SK-N-SH (cell line): Measurements from ENCODE around the gene TUFT1. TPM values are rescaled to one million over a fixed set of nuclear protein-coding genes. Genes with fewer than 3 reads are reported as not detected.

Source experiments
- CTCF ChIA-PET: fragments of 300-600, 350-600 bp; formaldehyde crosslinking; extraction: SDS; loops from one replicate; lab custom pipeline; 2021; lab: Yijun Ruan, JAX
- POLR2A ChIA-PET: fragments of 350-600 bp; sonication (Branson Sonifier 250); formaldehyde crosslinking; extraction: SDS; loops from one replicate; lab custom pipeline; 2020; ENCODE audit warnings: antibody characterized with exemption, inconsistent platforms; lab: Yijun Ruan, JAX
- DNase-seq: peaks from one replicate; pipeline ENCODE4 v3.0.0; 2012
- H2AFZ ChIP-seq: fragments of 200-600 bp; sonication (generic); 2 replicates; pipeline ENCODE4 v1.8.1; 2016; ENCODE audit warnings: antibody characterized with exemption, mild to moderate bottlenecking, low read depth
- H3F3A ChIP-seq: fragments of 200-600 bp; sonication (generic); replicated peaks from 2 replicates; pipeline ENCODE3; 2016; ENCODE audit warnings: antibody characterized with exemption, mild to moderate bottlenecking; ENCODE audit not compliant: insufficient read depth
- H3K27ac ChIP-seq, 2 experiments: fragments of 200-500 bp in 1 of 2; fragments of 200-600 bp in 1 of 2; sonication (Bioruptor generic) in 1 of 2; sonication (generic), shearing (Covaris generic) in 1 of 2; 2 replicates each; pipeline versions ENCODE4 v1.5.1 to v1.6.1; 2014 to 2016; ENCODE audit warnings: low read depth in 2 of 2, inconsistent platforms in 1 of 2, low read length in 1 of 2, mild to moderate bottlenecking in 1 of 2, mixed read lengths in 1 of 2
- H3K27me3 ChIP-seq: fragments of 200-600 bp; sonication (generic), shearing (Covaris generic); 2 replicates; pipeline ENCODE4 v1.6.1; 2016; ENCODE audit warnings: mixed run types; ENCODE audit not compliant: insufficient read depth
- H3K36me3 ChIP-seq, 2 experiments: fragments of 200-500 bp in 1 of 2; fragments of 200-600 bp in 1 of 2; sonication (Bioruptor generic) in 1 of 2; sonication (generic) in 1 of 2; replicated peaks in 1 of 2; 2 replicates each; pipeline versions ENCODE3 to v1.5.1; 2014 to 2016; ENCODE audit warnings: low read length in 1 of 2, mild to moderate bottlenecking in 1 of 2; ENCODE audit not compliant: insufficient read depth in 2 of 2, control insufficient read depth in 1 of 2
- H3K4me1 ChIP-seq, 2 experiments: fragments of 200-500 bp in 1 of 2; fragments of 200-600 bp in 1 of 2; sonication (Bioruptor generic) in 1 of 2; sonication (generic), shearing (Covaris generic) in 1 of 2; 2 replicates each; pipeline versions ENCODE4 v1.5.1 to v1.6.1; 2014 to 2016; ENCODE audit warnings: low read depth in 1 of 2, low read length in 1 of 2, mixed run types in 1 of 2; ENCODE audit not compliant: insufficient read depth in 2 of 2, control insufficient read depth in 1 of 2
- H3K4me2 ChIP-seq: fragments of 200-600 bp; sonication (generic), shearing (Covaris generic); 2 replicates; pipeline ENCODE4 v1.6.1; 2017; ENCODE audit warnings: mixed run types
- H3K4me3 ChIP-seq, 2 experiments: fragments of 200-500 bp in 1 of 2; fragments of 200-600 bp in 1 of 2; sonication (Bioruptor generic) in 1 of 2; sonication (generic), shearing (Covaris generic) in 1 of 2; 2 replicates each; pipeline versions ENCODE4 v1.5.1 to v1.8.1; 2014 to 2016; ENCODE audit warnings: low read depth in 2 of 2, inconsistent platforms in 1 of 2, low read length in 1 of 2, mild to moderate bottlenecking in 1 of 2, mixed read lengths in 1 of 2, moderate library complexity in 1 of 2
- H3K79me2 ChIP-seq: fragments of 200-600 bp; sonication (generic); 2 replicates; pipeline ENCODE4 v1.8.1; 2017; ENCODE audit warnings: mild to moderate bottlenecking; ENCODE audit not compliant: insufficient read depth
- H3K9ac ChIP-seq: fragments of 200-600 bp; sonication (generic); 2 replicates; pipeline ENCODE4 v1.6.1; 2017; ENCODE audit warnings: mixed run types
- H3K9me2 ChIP-seq: fragments of 200-600 bp; sonication (generic); 2 replicates; pipeline ENCODE4 v1.6.1; 2017; ENCODE audit warnings: mixed run types
- H3K9me3 ChIP-seq: fragments of 200-600 bp; sonication (generic); 2 replicates; pipeline ENCODE4 v1.6.1; 2017; ENCODE audit warnings: mixed run types, mild to moderate bottlenecking, moderate library complexity
- H4K20me1 ChIP-seq: fragments of 200-600 bp; sonication (generic); 2 replicates; pipeline ENCODE4 v1.6.1; 2017; ENCODE audit warnings: mild to moderate bottlenecking, mixed run types; ENCODE audit not compliant: insufficient read depth
- ELF1 ChIP-seq: IDR thresholded peaks from 2 replicates; pipeline ENCODE4 v1.4.0; 2012
- FOXM1 ChIP-seq: IDR thresholded peaks from 2 replicates; pipeline ENCODE4 v1.4.0; 2012; ENCODE audit warnings: low read depth, mild to moderate bottlenecking
- GATA2 ChIP-seq: sonication (generic); formaldehyde crosslinking; IDR thresholded peaks from 2 replicates; pipeline ENCODE4 v1.5.0; 2020; ENCODE audit warnings: mild to moderate bottlenecking, missing genetic modification reagents
- MEF2A ChIP-seq: IDR thresholded peaks from 2 replicates; pipeline ENCODE4 v1.4.0; 2012; ENCODE audit warnings: low read depth, borderline replicate concordance
- MXI1 ChIP-seq: IDR thresholded peaks from 2 replicates; pipeline ENCODE4 v1.6.1; 2012; ENCODE audit warnings: mild to moderate bottlenecking, low read depth, low read length, improper control_type of control experiment
- SMC3 ChIP-seq: IDR thresholded peaks from 2 replicates; pipeline ENCODE4 v1.6.1; 2012; ENCODE audit warnings: low read depth, low read length, improper control_type of control experiment
- TAF1 ChIP-seq: IDR thresholded peaks from 2 replicates; pipeline ENCODE4 v1.6.1; 2012; ENCODE audit warnings: low read depth, mild to moderate bottlenecking, low read length, moderate library complexity, borderline replicate concordance
- YY1 ChIP-seq: IDR thresholded peaks from 2 replicates; pipeline ENCODE4 v1.4.0; 2012; ENCODE audit warnings: low read depth, mild to moderate bottlenecking
- WGBS: methylation state at CpG from one replicate; pipeline ENCODE4 v1.1.6; 2017; ENCODE audit warnings: low lambda C conversion rate; 5-methylcytosine and 5-hydroxymethylcytosine counted together
- polyA plus RNA-seq, 3 experiments: library from polyadenylated mRNA; depleted of rRNA; stranded (reverse); fragments of >200 nt; gene quantifications; 2 replicates each; pipeline ENCODE4 v1.2.3, GENCODE V29; 2012
- TF ChIP-seq, protein P1 (sequence below): fragments of 150-350 bp; IDR thresholded peaks from 2 replicates; pipeline ENCODE4 v1.6.1; 2017; ENCODE audit warnings: antibody characterized with exemption, low read length, low read depth, borderline replicate concordance
- TF ChIP-seq, protein P2 (sequence below): fragments of 150-350 bp; IDR thresholded peaks from 2 replicates; pipeline ENCODE4 v1.6.1; 2016; ENCODE audit warnings: mild to moderate bottlenecking, low read depth, low read length

Gene TUFT1
- polyA plus RNA-seq, 1 of the 3 experiments (the other 2 are of a cell fraction), result 20.6 TPM

DNA sequence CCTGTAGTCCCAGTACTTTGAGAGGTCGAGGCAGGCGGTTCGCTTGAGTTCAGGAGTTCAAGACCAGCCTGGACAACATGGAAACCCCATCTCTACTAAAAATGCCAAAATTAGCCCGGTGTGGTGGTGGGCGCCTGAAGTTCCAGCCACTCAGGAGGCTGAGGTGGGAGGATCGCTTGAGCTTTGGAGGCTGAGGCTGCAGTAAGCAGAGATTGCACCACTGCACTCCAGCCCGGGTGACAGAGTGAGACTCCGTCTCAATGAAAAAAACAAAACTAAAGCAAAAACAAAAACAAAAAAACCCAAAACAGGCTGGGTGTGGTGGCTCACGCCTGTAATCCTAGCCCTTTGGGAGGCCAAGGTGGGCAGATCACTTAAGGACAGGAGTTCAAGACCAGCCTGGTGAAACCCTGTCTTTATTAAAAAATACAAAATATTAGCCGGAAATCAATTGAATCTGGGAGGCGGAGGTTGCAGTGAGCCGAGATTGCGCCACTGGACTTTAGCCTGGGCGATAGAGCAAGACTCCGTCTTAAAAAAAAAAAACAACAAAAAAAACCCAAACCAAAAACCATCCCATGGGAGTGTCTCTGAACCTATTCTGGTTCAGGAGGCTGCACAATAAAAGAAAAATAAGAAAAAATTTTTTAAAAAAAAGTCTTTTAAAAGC, 30.6 kb upstream of the TUFT1 start:
- H4K20me1 ChIP-seq, result no peaks in the 10 kb centered on the region
- POLR2A ChIA-PET, result no interaction called here
- DNase-seq, result no peak

DNA sequence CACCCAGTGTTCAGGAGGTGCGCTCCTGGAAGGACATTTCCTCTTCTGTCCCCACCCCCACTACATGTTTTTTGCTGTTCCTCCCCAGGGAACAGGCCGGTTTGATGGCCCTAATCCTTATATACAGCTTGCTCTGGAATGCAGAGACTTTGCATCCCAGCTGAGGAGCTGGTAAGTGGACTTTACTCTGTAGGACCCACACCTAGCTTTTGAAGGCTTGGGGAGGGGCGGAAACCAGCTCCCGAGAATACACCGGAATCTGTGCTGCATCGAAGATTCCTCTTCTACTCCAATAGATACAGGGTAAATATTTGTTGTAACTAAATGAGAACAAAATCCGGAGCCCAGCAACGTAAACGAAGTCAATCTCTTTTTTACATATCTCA, 30.1 kb upstream of the TUFT1 start:
- no peak overlapping the region for H3K27ac ChIP-seq
- H4K20me1 ChIP-seq, result no peaks in the 10 kb centered on the region
- ChIA-PET CTCF (interaction anchor here (1.2 kb wide), 2 partner anchors 24 to 170 kb away, joined by 3 read pairs; no protein-coding TSS in a partner anchor), POLR2A (interaction anchor here (0.7 kb wide), 1 partner anchor 326 kb away, joined by 3 read pairs; no protein-coding TSS in a partner anchor)
- H3K4me1 ChIP-seq, result peaks cover 4 to 32% of the 10 kb centered on the region in 2 experiments; a peak in 1 of 4 replicates
- H2AFZ ChIP-seq, result no peak overlapping the region
- no peak for DNase-seq
- no peak overlapping the region for H3K4me3 ChIP-seq
- H3K4me2 ChIP-seq, result no peak overlapping the region
- H3K9me2 ChIP-seq, result no peaks in the 10 kb centered on the region
- WGBS, result 75% methylated on average over 9 of the region's 9 CpGs
- no peak overlapping the region for H3K9ac ChIP-seq
- H3F3A ChIP-seq, result peaks cover 9% of the 10 kb centered on the region
- no peaks in the 10 kb centered on the region for H3K36me3 ChIP-seq
- H3K27me3 ChIP-seq, result peaks cover 15% of the 10 kb centered on the region; the same call in 1 of the 2 replicates
- no peaks in the 10 kb centered on the region for H3K9me3 ChIP-seq
- no peaks in the 10 kb centered on the region for H3K79me2 ChIP-seq
- TF ChIP-seq, protein P1, sequence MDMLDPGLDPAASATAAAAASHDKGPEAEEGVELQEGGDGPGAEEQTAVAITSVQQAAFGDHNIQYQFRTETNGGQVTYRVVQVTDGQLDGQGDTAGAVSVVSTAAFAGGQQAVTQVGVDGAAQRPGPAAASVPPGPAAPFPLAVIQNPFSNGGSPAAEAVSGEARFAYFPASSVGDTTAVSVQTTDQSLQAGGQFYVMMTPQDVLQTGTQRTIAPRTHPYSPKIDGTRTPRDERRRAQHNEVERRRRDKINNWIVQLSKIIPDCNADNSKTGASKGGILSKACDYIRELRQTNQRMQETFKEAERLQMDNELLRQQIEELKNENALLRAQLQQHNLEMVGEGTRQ, result no peak
- TF ChIP-seq SMC3, result no peak
- TF ChIP-seq YY1, result no peak

More for the DNA sequence above, 30.6 kb upstream of the TUFT1 start:
- Histone ChIP-seq H3K27me3 (peaks cover 15% of the 10 kb centered on the region; the same call in 1 of the 2 replicates), H3K9me3 (no peaks in the 10 kb centered on the region), H3F3A (peaks cover 9% of the 10 kb centered on the region), H3K4me1 (peaks cover 4 to 31% of the 10 kb centered on the region in 2 experiments; a peak in 1 of 4 replicates), H3K27ac (no peak overlapping the region), H3K4me2 (no peak overlapping the region), H2AFZ (no peak overlapping the region), H3K36me3 (no peaks in the 10 kb centered on the region), H3K9me2 (no peaks in the 10 kb centered on the region), H3K4me3 (no peak overlapping the region), H3K79me2 (no peaks in the 10 kb centered on the region), H3K9ac (no peak overlapping the region)
- CTCF ChIA-PET, result interaction anchor here (1.2 kb wide), 2 partner anchors 24 to 169 kb away, joined by 3 read pairs; no protein-coding TSS in a partner anchor
- TF ChIP-seq MXI1, result no peak
- TF ChIP-seq MEF2A, result no peak
- TF ChIP-seq TAF1, result no peak
- no peak for TF ChIP-seq FOXM1
- TF ChIP-seq ELF1, result no peak
- no peak for TF ChIP-seq SMC3
- no peak for TF ChIP-seq GATA2 (CRISPR knock-in tag)
- TF ChIP-seq, protein P2, sequence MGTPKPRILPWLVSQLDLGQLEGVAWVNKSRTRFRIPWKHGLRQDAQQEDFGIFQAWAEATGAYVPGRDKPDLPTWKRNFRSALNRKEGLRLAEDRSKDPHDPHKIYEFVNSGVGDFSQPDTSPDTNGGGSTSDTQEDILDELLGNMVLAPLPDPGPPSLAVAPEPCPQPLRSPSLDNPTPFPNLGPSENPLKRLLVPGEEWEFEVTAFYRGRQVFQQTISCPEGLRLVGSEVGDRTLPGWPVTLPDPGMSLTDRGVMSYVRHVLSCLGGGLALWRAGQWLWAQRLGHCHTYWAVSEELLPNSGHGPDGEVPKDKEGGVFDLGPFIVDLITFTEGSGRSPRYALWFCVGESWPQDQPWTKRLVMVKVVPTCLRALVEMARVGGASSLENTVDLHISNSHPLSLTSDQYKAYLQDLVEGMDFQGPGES, result no peak
- 91% methylated on average over 15 of the region's 15 CpGs for WGBS
